GM23248 (cell line): Measurements from ENCODE around the gene MSRB2. TPM values are rescaled to one million over a fixed set of nuclear protein-coding genes. Genes with fewer than 3 reads are reported as not detected.

Experiments
- DNase-seq: peaks from one replicate; pipeline ENCODE4 v3.0.0-alpha.2; 2015
- H2AFZ ChIP-seq: fragments of 200-600 bp; sonication (generic); 2 replicates; pipeline ENCODE4 v1.6.1; 2016; ENCODE audit warnings: antibody characterized with exemption
- H3F3A ChIP-seq: fragments of 200-600 bp; sonication (generic); 2 replicates; pipeline ENCODE4 v1.6.1; 2016; ENCODE audit warnings: mild to moderate bottlenecking, antibody characterized with exemption, mixed run types; ENCODE audit not compliant: insufficient read depth
- H3K27ac ChIP-seq: fragments of 200-600 bp; sonication (generic); 2 replicates; pipeline ENCODE4 v1.5.1; 2016; ENCODE audit warnings: mild to moderate bottlenecking
- H3K27me3 ChIP-seq: fragments of 200-600 bp; sonication (generic); replicated peaks from 2 replicates; pipeline ENCODE4 v1.6.1; 2016; ENCODE audit warnings: mild to moderate bottlenecking; ENCODE audit not compliant: insufficient read depth
- H3K36me3 ChIP-seq: fragments of 200-600 bp; sonication (generic); 2 replicates; pipeline ENCODE4 v1.6.1; 2016; ENCODE audit warnings: low read depth, mild to moderate bottlenecking
- H3K4me1 ChIP-seq: fragments of 200-600 bp; sonication (generic); 2 replicates; pipeline ENCODE4 v1.6.1; 2016; ENCODE audit warnings: mild to moderate bottlenecking; ENCODE audit not compliant: insufficient read depth
- H3K4me2 ChIP-seq: fragments of 200-600 bp; sonication (generic); one replicate; pipeline ENCODE4 v1.6.1; 2016; ENCODE audit warnings: mild to moderate bottlenecking; ENCODE audit not compliant: unreplicated experiment
- H3K4me3 ChIP-seq: fragments of 200-600 bp; sonication (generic); 2 replicates; pipeline ENCODE4 v1.5.1; 2016; ENCODE audit warnings: mild to moderate bottlenecking
- H3K79me2 ChIP-seq: fragments of 200-600 bp; sonication (generic); 2 replicates; pipeline ENCODE4 v1.6.1; 2016; ENCODE audit warnings: mild to moderate bottlenecking; ENCODE audit not compliant: insufficient read depth
- H3K9ac ChIP-seq: fragments of 200-600 bp; sonication (generic); 2 replicates; pipeline ENCODE4 v1.6.1; 2016; ENCODE audit warnings: mild to moderate bottlenecking
- H3K9me2 ChIP-seq: fragments of 200-600 bp; sonication (generic); 2 replicates; pipeline ENCODE4 v1.6.1; 2016; ENCODE audit warnings: mixed run types, mild to moderate bottlenecking, moderate library complexity; ENCODE audit not compliant: insufficient read depth
- H3K9me3 ChIP-seq: fragments of 200-600 bp; sonication (generic); one replicate; pipeline ENCODE4 v1.6.1; 2017; ENCODE audit warnings: low read depth
- H4K20me1 ChIP-seq: fragments of 200-600 bp; sonication (generic); 2 replicates; pipeline ENCODE4 v1.6.0; 2016; ENCODE audit not compliant: insufficient read depth
- EZH2 ChIP-seq: fragments of 200-600 bp; sonication (generic); IDR thresholded peaks from 2 replicates; pipeline ENCODE4 v1.6.1; 2018; ENCODE audit warnings: antibody characterized with exemption, mild to moderate bottlenecking; ENCODE audit not compliant: insufficient read depth, poor library complexity, severe bottlenecking
- EZH2phosphoT487 ChIP-seq: fragments of 200-600 bp; sonication (generic); IDR thresholded peaks from 2 replicates; pipeline ENCODE4 v1.6.1; 2018; ENCODE audit warnings: antibody characterized with exemption, moderate library complexity, mild to moderate bottlenecking, low read depth; ENCODE audit not compliant: insufficient read depth
- WGBS, 2 experiments: methylation state at CpG; one replicate each; pipeline ENCODE4 v1.1.6; 2015 to 2017; ENCODE audit warnings: low lambda C conversion rate in 2 of 2, low coverage in 1 of 2; ENCODE audit errors: missing lambda C conversion rate in 2 of 2; 5-methylcytosine and 5-hydroxymethylcytosine counted together
- in situ Hi-C: fragments of 300-500 bp; cut with MboI; formaldehyde crosslinking; loops from 2 replicates; pipeline ENCODE4 v1.15.0; 2020
- polyA plus RNA-seq: library from polyadenylated mRNA; unstranded; fragments of >200 nt; fragmentation: Nextera tagmentation; extraction: Ambion mirVana; gene quantifications from 2 replicates; pipeline ENCODE4 v1.2.1, GENCODE V29; 2016
- total RNA-seq: library from RNA; depleted of rRNA; stranded (reverse); fragments of >200 nt; shearing (Covaris generic); gene quantifications from 2 replicates; pipeline ENCODE4 v1.2.3, GENCODE V29; 2014

Gene MSRB2
- total and polyA plus RNA-seq, 2 experiments from 2014 or later = 25.0 to 69.5 TPM

GRCh38 chr10:23147035-23147434 is 51.7 kb downstream of the MSRB2 start:
- in situ Hi-C loops = no loop called here
- Histone ChIP-seq H2AFZ (no peak overlapping the region), H3K4me2 (no peak overlapping the region), H3K79me2 (no peaks in the 10 kb centered on the region), H3K27me3 (no peaks in the 10 kb centered on the region), H4K20me1 (no peaks in the 10 kb centered on the region), H3F3A (no peaks in the 10 kb centered on the region), H3K9me2 (no peaks in the 10 kb centered on the region), H3K4me3 (no peak overlapping the region), H3K9me3 (no peaks in the 10 kb centered on the region), H3K36me3 (no peaks in the 10 kb centered on the region), H3K4me1 (no peaks in the 10 kb centered on the region), H3K9ac (no peak overlapping the region), H3K27ac (no peak overlapping the region)
- TF ChIP-seq EZH2phosphoT487 (no peak), EZH2 (no peak)
- no peak for DNase-seq
- 48 to 57% methylated on average over 6 of the region's 6 CpGs for WGBS, 2 experiments

DNA sequence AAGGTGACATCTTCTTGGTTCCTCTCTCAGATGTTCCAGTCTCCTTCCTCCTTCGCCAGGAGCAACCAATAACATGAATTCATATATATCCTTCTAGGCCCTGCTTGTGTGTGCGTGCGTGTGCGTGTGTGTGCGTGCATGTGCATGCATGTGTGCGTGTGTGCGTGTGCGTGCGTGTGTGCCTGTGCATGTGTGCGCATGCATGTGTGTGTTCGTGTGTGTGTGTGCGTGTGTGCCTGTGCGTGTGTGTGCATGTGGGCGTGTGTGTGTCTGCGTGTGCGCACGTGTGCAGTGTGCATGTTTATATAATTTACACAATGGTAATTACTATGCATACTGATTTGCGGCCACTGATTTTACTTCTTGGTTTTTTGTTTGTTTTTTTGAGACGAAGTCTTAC is 52.8 kb downstream of the MSRB2 start:
- H3K4me3 ChIP-seq = no peak overlapping the region
- no peak for TF ChIP-seq EZH2phosphoT487
- TF ChIP-seq EZH2 = no peak
- H3K4me1 ChIP-seq = no peaks in the 10 kb centered on the region
- no peaks in the 10 kb centered on the region for H3K9me2 ChIP-seq
- no peaks in the 10 kb centered on the region for H3K9me3 ChIP-seq
- no peak overlapping the region for H2AFZ ChIP-seq
- H3K79me2 ChIP-seq = no peaks in the 10 kb centered on the region
- no peaks in the 10 kb centered on the region for H3F3A ChIP-seq
- DNase-seq = no peak
- H3K27ac ChIP-seq = no peak overlapping the region
- no peak overlapping the region for H3K4me2 ChIP-seq
- no peaks in the 10 kb centered on the region for H3K36me3 ChIP-seq
- H3K27me3 ChIP-seq = no peaks in the 10 kb centered on the region
- 83% methylated on average over 19 of the region's 19 CpGs for WGBS, 2 experiments
- in situ Hi-C loops = no loop called here
- H3K9ac ChIP-seq = no peak overlapping the region
- no peaks in the 10 kb centered on the region for H4K20me1 ChIP-seq

- in situ Hi-C loops = no loop called here
- DNase-seq = no peak
- TF ChIP-seq EZH2phosphoT487 = no peak
- TF ChIP-seq EZH2 = no peak
- Histone ChIP-seq H3K4me2 (no peak overlapping the region), H3K27ac (no peak overlapping the region), H3K4me1 (no peaks in the 10 kb centered on the region), H4K20me1 (no peaks in the 10 kb centered on the region), H3K9ac (no peak overlapping the region), H3K36me3 (no peaks in the 10 kb centered on the region), H3F3A (no peaks in the 10 kb centered on the region), H3K4me3 (no peak overlapping the region), H3K9me2 (no peaks in the 10 kb centered on the region), H3K9me3 (no peaks in the 10 kb centered on the region), H2AFZ (no peak overlapping the region), H3K27me3 (no peaks in the 10 kb centered on the region), H3K79me2 (no peaks in the 10 kb centered on the region)
- WGBS, 2 experiments = 61 to 64% methylated on average over 4 of the region's 4 CpGs
These were observed 54.7 kb downstream of the MSRB2 start for GRCh38 chr10:23150091-23150490.

DNA sequence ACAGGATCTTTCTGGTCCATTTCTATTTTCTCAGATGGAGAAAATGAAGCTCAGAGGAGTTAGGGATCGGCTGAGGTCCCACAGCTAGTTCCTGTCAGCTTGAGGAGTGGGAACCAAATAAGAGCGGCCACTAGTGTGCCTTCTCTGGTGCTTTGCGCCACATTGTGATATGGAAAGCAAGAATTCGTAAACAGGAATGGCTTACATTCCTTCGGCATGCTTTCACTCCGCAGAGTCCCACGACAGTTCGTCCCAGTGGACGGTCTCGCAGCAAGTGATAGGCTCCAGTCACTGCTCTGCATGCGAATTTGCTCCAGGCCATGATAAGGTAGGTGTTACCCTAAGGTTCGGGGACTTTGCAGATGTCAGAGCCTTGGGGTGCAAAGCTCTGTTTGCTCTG is 55.2 kb downstream of the MSRB2 start:
- H3K9me2 ChIP-seq = no peaks in the 10 kb centered on the region
- no peaks in the 10 kb centered on the region for H3K27me3 ChIP-seq
- in situ Hi-C loops = no loop called here
- WGBS, 2 experiments = 72 to 75% methylated on average over 12 of the region's 12 CpGs
- H3K27ac ChIP-seq = no peak overlapping the region
- H3K9ac ChIP-seq = no peak overlapping the region
- TF ChIP-seq EZH2phosphoT487 = no peak
- no peak for TF ChIP-seq EZH2
- no peaks in the 10 kb centered on the region for H3K4me1 ChIP-seq
- H3K36me3 ChIP-seq = no peaks in the 10 kb centered on the region
- H3K4me2 ChIP-seq = no peak overlapping the region
- no peaks in the 10 kb centered on the region for H4K20me1 ChIP-seq
- H2AFZ ChIP-seq = no peak overlapping the region
- no peak for DNase-seq
- H3K9me3 ChIP-seq = no peaks in the 10 kb centered on the region
- no peak overlapping the region for H3K4me3 ChIP-seq
- H3F3A ChIP-seq = no peaks in the 10 kb centered on the region
- H3K79me2 ChIP-seq = no peaks in the 10 kb centered on the region

DNA sequence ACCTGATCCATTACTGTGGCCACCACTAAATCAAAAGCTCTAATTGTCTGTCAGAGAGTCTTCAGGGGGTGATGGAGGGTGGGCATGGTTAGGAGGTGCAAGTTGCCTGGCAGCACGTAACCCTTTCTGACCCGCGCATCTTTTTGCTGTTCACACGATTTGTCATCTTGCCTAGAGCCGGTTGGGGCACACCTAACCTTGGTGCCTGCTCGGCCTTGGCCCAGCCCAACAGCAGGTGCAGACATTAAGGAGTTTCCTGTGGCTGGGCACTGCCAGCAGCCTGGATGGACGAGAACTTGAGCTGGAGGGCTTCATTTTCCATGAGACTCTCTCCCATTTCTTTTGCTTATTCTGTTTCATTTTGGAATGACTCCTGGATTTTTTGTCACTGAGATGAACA is 55.7 kb downstream of the MSRB2 start:
- in situ Hi-C loops = no loop called here
- WGBS, 2 experiments = 70 to 75% methylated on average over 7 of the region's 7 CpGs

More for the DNA sequence above, 55.7 kb downstream of the MSRB2 start:
- no peak overlapping the region for H2AFZ ChIP-seq
- no peak for DNase-seq
- H4K20me1 ChIP-seq = no peaks in the 10 kb centered on the region
- no peaks in the 10 kb centered on the region for H3K79me2 ChIP-seq
- no peak overlapping the region for H3K4me3 ChIP-seq
- no peak overlapping the region for H3K4me2 ChIP-seq
- H3K9me3 ChIP-seq = no peaks in the 10 kb centered on the region
- no peaks in the 10 kb centered on the region for H3K4me1 ChIP-seq
- no peaks in the 10 kb centered on the region for H3F3A ChIP-seq
- TF ChIP-seq EZH2phosphoT487 (no peak), EZH2 (no peak)
- H3K9ac ChIP-seq = no peak overlapping the region
- H3K9me2 ChIP-seq = no peaks in the 10 kb centered on the region
- no peaks in the 10 kb centered on the region for H3K36me3 ChIP-seq
- no peak overlapping the region for H3K27ac ChIP-seq
- H3K27me3 ChIP-seq = no peaks in the 10 kb centered on the region
